NCI-H345 treated with DMSO at 0.1 percent for 48 hours (cell line): ENCODE results near the gene RAB11FIP4.
"Not testable (repeated sequence)": the region's sequence is repeated elsewhere in the genome, so short reads cannot be mapped to it uniquely, and the experiment has no call there.

Source experiments
- DNase-seq: peaks from one replicate; lab custom pipeline; 2025; ENCODE audit not compliant: unreplicated experiment; lab: John Stamatoyannopoulos, UW

RAB11FIP4 gene

GRCh38 chr17:31428512-31428911 lies 37.0 kb downstream of the RAB11FIP4 start:
- DNase-seq, result no peak

- no peak for DNase-seq
Measured at GRCh38 chr17:31431098-31431851, 39.8 kb downstream of the RAB11FIP4 start.

GRCh38 chr17:31431852-31432658 lies 40.6 kb downstream of the RAB11FIP4 start:
- DNase-seq, result no peak

DNA sequence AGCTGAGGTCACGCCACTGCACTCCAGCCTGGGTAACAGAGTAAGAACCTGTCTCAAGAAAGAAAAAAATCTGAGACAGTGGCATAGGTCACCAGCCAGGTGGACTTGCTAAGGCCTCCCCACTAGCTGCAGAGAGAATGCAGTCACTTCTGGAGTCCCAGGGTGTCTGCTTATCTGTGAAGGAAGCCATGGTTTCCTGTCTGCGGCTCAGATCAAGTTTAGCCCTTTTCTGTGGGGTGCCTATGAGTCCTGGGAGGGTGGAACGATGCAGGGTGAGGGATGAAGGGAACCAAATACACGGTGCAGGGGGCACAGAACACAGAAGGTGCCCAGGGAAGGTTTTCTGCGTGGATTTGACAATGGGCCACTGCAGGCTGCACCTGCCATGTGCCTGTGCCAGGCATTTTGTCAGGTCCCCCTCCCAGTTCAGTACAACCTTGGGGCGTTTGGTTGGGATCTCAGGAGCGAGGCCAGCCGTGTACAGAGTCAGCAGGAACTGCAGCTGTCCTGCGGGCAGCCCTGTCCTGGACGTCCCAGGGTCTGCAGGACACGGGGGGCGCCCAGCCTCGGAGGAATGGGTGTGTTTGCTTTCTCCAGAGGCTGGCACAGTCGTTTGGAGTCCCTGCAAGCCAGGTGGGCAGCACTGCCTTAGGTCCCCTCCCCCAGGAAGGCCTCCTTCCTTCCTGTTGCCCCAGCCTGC lies 41.8 kb downstream of the RAB11FIP4 start:
- no peak for DNase-seq

GRCh38 chr17:31433811-31434726 lies 42.6 kb downstream of the RAB11FIP4 start:
- no peak for DNase-seq

GRCh38 chr17:31434727-31435050 lies 43.2 kb downstream of the RAB11FIP4 start:
- no peak for DNase-seq

DNA sequence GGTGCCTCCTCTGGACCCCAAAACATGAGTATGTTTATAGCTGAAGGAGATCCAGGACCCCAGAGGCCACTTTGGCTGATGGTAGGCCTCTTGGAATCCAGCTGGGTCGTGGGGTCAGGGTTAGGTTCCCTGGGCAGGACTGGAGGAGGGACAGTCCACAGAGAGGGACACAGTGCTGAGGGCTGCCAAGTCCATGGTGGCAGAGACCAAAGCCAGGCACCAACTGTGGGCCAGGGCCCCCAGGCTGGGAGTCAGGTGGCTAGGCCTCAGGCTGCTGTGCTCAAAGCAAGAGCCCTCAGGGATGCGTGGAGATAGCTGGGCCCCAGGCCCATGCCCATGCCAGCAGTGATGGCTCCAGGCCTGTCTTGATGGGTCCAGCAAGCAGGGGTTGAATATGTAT lies 44.1 kb downstream of the RAB11FIP4 start:
- DNase-seq, result no peak

DNA sequence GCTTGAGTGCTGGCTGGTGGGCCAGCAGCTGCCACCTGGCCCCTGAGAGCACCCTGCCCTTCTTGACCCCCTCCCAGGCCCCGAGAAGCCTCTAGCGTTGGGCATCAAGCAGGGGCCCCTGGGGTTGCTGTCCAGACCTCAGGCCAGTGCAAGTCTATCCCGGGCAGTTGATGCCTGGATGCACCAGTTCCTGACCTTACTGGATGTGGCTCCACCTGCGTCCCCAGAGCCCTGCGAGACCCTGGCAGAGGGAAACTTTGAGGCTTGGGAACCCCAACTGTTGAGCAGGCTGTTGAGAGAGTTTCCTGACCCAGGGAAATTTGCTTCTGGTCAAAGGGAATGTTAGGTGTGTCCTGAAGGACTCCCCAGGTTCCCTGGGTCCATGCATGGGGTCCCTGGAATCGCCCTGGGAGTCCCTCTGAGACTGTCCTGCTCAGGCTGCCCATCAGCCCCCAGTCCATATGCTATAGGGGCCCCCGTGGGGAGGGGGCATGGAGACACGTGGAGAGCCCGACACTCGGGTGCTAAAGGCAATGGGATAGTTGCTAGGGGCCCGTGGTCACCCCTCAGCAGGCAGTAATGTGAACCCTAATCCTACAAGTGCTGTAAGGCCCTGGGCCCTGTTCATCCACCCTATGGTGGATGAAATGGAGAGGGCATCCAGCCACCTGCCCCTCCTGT lies 46.4 kb downstream of the RAB11FIP4 start:
- no peak for DNase-seq

DNA sequence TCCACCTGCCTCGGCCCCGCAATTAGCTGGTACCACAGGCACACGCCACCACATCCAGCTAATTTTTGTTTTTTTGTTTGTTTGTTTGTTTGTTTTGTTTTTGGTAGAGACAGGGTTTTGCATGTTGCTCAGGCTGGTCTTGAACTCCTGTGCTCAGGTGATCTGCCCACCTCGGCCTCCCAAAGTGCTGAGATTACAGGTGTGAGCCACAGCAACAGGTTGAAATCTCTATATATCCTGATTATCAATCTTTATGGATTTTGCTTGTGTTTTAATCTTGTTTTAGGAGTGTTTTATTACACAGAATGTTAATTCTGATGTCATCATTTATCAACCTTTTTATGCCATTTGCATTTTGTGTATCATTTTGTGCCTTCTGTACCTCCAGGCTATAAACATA lies 48.2 kb downstream of the RAB11FIP4 start:
- DNase-seq, result no peak

DNA sequence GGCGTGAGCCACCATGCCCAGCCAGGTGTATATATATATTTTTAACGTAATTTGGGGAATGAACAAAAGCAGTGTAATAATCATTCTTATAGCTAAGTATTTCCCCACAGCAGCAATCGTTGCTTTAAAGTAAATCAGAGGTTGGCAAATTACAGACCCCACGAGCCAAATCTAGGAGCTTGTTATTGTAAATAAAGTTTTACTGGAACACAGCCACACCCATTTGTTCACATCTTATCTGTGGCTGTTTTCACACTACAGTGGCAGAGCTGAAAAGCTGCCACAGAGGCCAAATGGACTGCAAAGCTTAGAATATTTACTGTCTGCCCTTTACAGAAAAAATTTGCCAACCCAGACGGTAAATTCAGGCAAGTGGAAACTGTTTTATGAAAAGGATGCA lies 50.8 kb downstream of the RAB11FIP4 start:
- DNase-seq, result no peak

- not testable (repeated sequence) for DNase-seq
Measured at GRCh38 chr17:31442856-31443255, 51.4 kb downstream of the RAB11FIP4 start.

- DNase-seq, result no peak
Measured at GRCh38 chr17:31443386-31443785, 51.9 kb downstream of the RAB11FIP4 start.

DNA sequence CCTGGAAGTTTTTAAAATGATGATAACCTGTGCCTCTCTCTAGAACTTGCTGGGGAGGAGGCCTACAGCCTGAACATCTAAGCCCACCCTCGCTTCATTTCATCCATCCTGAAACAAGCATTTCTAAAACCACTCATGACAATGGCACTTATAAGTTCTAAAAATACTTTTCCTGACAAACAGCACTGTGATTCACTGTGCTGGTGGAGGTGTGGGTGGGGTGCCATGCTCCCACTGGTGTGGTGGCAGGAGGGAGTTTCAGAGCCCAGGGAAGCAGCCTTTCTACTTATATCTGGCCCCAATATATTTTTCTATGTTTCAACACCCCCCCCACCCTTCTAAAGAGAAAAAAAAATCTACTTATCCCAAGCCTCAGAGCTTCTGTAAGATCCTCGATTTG lies 52.6 kb downstream of the RAB11FIP4 start:
- DNase-seq, result no peak

DNA sequence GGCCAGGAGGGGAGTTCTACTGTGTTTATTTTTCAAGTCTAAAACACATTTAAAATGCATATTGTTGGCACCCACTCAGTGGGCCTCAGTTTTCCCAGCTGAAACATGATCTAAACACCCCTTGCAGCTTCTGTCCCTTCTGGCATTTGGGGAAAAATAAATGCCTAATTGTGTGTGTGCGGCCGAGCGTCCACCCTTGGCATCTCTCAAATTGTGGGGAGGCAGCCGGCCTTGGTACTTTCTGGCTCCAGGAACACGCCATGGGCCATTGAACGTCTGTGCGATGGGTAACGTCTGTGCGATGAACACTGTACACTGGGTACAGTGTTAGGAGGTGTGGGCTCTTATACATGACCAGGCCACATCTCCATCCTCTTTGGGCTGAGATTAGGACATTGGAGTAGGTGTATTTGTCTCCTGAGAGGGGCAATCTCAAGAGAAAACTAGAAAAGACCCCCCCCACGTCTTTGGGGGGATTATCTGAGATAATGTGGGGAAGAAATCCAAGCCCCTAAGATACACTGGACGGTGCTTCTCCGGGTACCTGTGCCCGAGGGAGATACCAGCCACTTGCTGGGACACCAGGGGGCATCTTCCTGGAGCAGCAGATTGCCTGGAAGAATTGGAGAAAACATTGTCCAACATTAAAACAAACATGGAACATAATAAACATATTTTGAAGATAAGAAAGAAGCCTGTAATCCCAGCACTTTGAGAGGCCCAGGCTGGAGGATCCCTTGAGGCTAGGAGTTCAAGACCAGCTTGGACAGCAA lies 54.9 kb downstream of the RAB11FIP4 start:
- no peak for DNase-seq

GRCh38 chr17:31448467-31449077 lies 57.1 kb downstream of the RAB11FIP4 start:
- no peak for DNase-seq

- no peak for DNase-seq
Measured at GRCh38 chr17:31449111-31449510, 57.6 kb downstream of the RAB11FIP4 start.

GRCh38 chr17:31449746-31450145 lies 58.3 kb downstream of the RAB11FIP4 start:
- DNase-seq, result no peak

GRCh38 chr17:31452101-31452500 lies 60.6 kb downstream of the RAB11FIP4 start:
- DNase-seq, result no peak

DNA sequence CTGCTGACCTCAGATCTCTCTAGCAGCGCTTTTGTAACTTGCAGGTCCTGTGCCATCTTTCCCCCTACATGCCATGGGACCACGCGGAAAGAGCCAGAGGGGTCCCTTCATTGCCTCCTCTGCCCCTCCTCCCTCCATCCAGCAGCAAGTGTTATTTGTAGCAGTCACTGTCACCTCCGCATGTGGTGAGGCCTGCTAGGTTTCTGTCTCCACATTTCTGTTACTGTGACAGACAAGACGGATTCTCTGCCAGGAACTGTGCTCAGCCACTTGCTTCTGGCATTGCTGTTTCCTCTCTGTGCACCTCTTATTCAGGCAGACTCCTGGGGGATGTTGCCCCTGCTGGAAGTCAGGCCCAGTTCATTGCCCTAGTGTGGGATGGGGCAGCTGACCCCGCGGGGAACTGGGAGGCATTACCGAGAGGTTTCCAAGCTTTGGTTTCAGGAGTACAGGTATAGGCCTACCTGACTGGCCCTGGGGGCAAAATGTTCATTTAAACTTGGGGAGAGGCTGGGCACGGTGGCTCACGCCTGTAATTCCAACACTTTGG lies 61.2 kb downstream of the RAB11FIP4 start:
- DNase-seq, result no peak
